GM19463 (cell line): ENCODE measurements around the gene CABP2.
"Not testable (repeated sequence)": the region's sequence is repeated elsewhere in the genome, so short reads cannot be mapped to it uniquely, and the experiment has no call there.

Experiments used
- ATAC-seq: cut with Tn5 transposase; IDR thresholded peaks from one replicate; pipeline ENCODE4 v1.9.1; 2021; ENCODE audit warnings: mild to moderate bottlenecking, moderate library complexity; ENCODE audit not compliant: unreplicated experiment

CABP2 gene

DNA sequence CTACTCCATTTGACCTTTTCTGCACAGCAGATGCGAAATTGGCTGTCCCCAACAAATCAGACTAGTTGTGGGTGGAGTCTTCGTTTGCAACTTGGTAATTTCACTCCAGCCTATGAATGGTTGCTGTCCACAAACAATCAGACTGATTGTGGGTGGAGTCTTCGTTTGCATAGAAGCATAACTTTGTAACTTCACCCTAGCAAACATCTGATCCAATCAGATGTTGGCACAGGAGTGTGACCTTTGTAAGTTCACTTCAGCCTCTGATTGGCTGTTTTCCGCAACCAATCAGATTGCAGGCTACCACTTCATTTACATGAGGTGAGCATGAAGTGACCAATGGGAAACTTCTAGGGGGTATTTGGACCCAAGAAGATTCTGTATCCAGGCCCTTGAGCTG is 16.3 kb upstream of the CABP2 start:
- no peak for ATAC-seq

GRCh38 chr11:67538823-67539505 is 15.7 kb upstream of the CABP2 start:
- ATAC-seq: no peak

DNA sequence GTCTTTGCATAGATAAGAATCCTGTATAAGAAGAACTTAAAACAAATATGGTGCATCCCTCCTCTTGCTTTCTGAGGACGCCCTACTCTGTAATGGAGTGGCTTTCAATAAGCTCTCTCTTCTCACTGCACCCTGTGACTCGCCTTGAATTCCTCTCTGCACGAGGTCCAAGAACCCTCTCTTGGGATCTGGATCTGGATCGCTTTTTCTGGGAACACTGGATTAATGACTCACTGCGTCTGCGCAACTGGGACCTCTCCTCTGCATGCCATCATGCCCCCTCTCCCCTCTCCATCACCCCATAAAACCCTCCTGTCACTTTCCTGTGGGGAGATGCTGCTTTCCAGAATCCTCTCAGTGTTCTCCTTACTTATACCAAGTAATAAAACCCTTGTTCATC is 15.1 kb upstream of the CABP2 start:
- no peak for ATAC-seq

DNA sequence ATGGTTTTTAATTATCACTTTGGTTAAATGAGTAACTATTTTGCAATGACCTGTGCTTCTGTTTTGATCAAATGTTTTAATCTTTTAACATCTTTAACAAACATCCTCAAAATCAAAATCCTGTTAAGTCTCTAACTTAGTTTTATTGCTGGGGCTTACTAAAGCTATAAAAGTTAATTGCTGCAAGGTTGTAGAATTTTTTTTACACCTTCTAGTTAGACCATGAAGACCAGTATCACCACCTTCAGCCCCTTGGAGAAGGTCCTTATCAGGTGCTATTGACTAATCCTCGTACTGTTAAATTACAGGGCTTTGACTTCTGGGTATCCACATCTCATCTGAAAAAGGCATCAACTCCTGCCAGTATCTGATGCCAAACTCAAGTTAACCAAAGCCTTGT is 12.3 kb upstream of the CABP2 start:
- no peak for ATAC-seq

- no peak for ATAC-seq
Observed at GRCh38 chr11:67534070-67534679, 10.9 kb upstream of the CABP2 start.

- ATAC-seq: no peak
Observed at GRCh38 chr11:67532889-67533288, 9.6 kb upstream of the CABP2 start.

- ATAC-seq: no peak
Observed at GRCh38 chr11:67530282-67530592, 7.0 kb upstream of the CABP2 start.

- ATAC-seq: no peak
Observed at GRCh38 chr11:67528376-67528775, 5.1 kb upstream of the CABP2 start.

GRCh38 chr11:67525275-67525976 is 2.2 kb upstream of the CABP2 start:
- ATAC-seq: no peak

GRCh38 chr11:67524480-67524808 is 1.2 kb upstream of the CABP2 start:
- ATAC-seq: no peak

DNA sequence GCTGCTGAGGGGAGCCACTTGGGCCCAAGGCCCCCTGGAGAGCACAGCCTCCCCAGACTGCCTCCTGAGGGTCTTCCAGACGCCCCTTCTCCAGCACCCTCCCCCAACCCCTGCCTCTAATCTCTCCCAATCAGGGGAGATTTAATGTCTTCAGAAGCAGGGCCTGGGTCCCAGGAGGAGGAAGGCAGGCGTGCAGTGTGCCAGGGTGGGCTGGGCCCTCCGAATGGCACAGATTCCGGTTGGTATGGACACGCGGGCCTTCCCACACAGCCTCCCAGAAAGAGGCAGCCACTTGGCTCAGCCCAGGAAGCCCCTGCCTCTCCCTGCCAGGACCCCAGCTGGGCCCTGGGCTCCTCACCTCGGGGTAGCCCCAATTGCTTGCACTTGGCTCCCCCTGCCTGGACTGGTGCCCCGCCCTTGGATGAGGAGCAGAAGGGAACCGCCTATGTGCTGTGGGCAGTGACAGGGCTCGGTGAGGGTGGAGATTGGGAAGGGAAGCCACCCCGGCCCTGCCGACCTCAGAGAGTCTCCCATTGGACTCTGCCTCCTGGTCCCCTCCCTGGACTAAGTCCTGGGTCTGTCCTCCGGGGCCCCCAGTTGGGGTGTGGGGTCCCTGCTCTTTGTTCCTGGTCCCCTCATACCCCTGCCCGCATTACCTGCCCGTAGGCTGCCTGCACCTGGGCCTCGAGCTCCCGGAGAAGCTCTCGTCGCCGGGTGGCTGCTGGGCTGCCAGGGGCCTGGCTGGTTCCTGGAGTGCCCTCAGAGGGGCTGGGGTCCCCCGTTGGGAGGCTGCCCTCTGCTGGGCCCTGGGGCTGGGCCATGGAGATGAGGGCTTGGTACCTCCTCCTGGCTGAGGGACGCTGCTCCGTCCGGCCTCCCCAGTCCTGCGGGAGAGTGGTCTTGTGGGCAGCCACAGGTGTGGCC is 572 bp upstream of the CABP2 start:
- no peak for ATAC-seq

- ATAC-seq: no peak
Observed at GRCh38 chr11:67522338-67522737, 908 bp downstream of the CABP2 start.

GRCh38 chr11:67521924-67522323 is 1.3 kb downstream of the CABP2 start:
- ATAC-seq: no peak

DNA sequence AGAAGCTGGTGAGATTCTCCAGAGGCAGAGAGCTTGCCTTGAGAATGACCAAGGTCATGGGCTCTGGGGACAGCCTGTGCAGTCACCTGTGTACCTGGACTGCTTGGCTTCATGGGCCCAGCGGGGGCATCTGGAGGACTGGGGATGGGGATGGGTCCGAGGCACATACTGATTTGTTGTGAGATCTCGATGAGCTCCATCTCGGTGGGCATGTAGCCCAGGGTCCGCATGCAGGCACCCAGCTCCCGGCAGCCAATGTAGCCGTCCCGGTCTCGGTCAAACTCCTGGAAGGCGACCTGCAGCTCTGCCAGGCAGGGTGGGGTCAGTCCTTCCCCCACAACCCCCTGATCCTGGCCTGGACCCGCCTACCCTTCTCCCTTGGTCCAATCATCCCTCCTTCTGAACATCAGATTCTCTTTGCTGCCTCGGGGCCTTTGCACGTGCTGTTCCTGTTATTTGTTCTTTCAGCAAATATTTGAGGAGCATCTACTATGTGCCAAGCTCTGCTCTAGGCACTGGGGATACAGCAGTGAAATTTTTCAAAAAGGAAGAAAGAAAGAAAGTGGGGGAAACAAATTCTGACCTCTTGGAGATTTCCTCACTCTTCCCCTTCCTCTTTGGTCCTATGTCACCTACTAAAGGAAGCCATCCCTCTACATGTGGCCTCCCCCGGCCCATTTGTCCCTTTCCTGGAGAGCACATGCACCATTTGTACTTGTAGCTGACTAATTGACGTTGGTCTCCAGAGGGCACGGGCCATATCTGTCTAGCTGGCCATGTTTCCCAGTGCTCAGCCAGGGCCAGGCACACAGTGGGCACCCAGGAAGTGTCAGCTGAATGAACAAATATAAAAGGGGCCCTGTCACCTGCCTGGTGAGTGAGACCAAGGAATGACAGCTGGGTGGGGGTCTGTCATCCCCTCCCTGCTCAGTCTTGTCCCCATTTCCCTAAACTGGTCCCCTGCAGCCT is 2.1 kb downstream of the CABP2 start:
- ATAC-seq: no peak

DNA sequence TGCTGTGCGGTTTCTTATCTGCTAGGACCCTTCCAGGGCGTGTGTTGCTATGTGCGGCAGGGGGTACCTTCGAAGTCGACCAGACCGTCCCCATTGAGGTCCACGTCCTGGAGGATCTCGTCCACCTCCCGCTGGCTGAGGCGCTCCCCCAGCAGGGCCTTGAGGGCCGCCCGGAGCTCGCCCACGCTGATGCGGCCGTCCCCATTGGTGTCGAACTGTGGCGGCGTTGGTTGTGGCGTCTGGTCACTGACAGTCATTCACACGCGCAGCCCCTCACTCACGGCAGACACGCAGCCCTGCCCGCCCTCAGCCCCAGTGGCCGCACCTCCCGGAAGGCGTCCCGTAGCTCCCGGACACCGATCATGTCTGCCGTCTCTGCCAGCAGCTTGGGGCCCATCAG is 3.5 kb downstream of the CABP2 start:
- ATAC-seq: no peak

DNA sequence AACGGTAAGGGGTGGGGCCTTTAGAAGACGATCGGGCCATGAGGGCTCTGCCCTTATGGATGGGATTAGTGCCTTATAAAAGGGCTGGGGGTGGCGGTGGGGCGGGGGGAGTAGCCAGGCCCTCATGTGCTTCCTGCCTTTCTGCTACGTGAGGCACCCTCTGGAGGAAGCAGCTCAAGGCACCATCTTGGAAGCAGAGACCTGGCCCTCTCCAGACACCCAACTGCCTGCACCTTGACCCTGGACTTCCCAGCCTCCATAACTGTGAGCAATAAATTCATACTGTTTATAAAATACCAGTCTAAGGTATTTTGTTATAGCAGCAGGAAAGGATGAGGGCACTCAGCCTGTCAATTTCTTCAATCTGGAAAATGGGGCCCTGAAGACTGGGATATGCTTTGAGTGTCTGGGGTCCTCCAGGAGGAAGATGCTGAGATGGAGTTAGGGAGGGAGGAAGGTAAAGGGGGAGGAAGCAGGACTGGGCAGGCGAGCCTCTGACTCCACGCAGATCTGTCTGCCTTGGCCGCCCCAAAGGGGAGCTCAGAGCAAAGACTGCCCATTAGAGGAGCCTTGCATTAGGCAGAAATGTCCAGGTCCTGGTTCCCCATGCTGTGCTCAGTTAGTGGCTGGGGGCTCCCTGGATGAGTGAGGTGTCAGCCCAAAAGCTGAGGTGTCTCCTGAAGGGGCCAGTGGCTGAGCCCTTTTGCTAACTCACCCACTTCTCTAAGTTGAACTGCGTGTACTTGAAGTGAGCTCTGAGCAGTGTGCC is 5.3 kb downstream of the CABP2 start:
- no peak for ATAC-seq

GRCh38 chr11:67516806-67517205 is 6.4 kb downstream of the CABP2 start:
- no peak for ATAC-seq

- no peak for ATAC-seq
Observed at GRCh38 chr11:67514116-67514515, 9.1 kb downstream of the CABP2 start.

DNA sequence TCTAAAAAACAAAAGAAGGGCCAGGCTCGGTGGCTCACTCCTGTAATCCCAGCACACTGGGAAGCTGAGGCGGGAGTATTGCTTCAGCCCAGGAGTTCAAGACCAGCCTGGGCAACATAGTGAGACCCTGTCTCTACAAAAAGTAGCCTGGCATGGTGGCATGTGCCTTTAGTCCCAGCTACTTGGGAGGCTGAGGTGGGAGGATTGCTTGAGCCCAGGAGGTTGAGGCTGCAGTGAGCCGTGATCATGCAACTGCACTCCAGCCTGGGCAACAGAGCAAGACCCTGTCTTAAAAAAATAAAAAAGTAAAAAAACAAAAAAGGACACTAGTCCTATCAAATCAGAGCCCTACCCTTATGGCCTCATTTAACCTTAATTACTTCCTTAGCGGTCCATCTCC is 11.7 kb downstream of the CABP2 start:
- not testable (repeated sequence) for ATAC-seq

DNA sequence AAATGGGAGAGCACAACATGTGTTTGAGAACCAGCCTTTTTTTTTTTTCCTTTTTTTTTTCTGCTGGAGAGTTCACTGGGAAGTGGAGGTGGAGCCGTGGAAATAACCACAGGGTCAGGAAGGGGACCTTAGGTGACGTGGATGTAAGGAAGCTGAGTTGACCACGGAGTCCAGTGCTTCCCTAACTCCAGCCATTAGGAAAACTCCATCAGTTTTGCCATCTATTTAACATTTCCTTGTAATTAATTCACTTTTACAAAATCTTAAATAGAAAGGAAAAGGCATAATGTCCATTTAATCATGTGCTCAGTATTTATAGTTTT is 13.3 kb downstream of the CABP2 start:
- no peak for ATAC-seq
